Gastroesophageal sphincter (tissue), 3 donors: Measurements from ENCODE around the gene LBP.

Experiments used
- POLR2A ChIP-seq, 2 donors: fragments of 450-650 bp; IDR thresholded peaks; one replicate each; pipeline ENCODE4 v1.6.1; 2017; ENCODE audit warnings: antibody characterized with exemption in 2 of 2, mild to moderate bottlenecking in 2 of 2, moderate library complexity in 1 of 2
- TF ChIP-seq, protein P1 (sequence below), 4 experiments: fragments of 200-600 bp in 2 of 4; fragments of 450-650 bp in 2 of 4; sonication (generic) in 1 of 4; IDR thresholded peaks; one replicate each; pipeline ENCODE4 v1.5.1; 2017 to 2019; ENCODE audit warnings: antibody characterized with exemption in 4 of 4, mild to moderate bottlenecking in 2 of 4, moderate library complexity in 2 of 4

DNA sequence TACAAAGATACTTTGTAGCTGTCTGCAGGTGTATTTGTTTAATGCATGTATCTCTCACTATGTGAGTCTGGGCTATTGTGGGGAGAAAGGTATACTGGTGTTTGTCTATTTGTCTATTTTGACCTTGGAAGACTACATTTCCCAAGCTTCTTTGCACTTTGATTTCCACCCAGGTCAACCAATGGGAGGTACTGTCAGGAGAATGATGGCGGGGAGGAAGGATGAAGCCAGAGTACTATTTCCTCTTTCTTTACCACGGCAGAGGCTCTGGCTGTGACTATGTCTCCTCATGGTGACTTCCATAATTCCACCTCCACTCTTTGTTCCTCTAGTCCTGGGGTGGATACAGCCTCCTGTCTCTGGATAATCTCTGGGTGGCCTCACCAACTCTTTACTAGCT, 23.1 kb downstream of the LBP start:
- TF ChIP-seq, protein P1, sequence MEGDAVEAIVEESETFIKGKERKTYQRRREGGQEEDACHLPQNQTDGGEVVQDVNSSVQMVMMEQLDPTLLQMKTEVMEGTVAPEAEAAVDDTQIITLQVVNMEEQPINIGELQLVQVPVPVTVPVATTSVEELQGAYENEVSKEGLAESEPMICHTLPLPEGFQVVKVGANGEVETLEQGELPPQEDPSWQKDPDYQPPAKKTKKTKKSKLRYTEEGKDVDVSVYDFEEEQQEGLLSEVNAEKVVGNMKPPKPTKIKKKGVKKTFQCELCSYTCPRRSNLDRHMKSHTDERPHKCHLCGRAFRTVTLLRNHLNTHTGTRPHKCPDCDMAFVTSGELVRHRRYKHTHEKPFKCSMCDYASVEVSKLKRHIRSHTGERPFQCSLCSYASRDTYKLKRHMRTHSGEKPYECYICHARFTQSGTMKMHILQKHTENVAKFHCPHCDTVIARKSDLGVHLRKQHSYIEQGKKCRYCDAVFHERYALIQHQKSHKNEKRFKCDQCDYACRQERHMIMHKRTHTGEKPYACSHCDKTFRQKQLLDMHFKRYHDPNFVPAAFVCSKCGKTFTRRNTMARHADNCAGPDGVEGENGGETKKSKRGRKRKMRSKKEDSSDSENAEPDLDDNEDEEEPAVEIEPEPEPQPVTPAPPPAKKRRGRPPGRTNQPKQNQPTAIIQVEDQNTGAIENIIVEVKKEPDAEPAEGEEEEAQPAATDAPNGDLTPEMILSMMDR (IDR thresholded peaks at IDR 0.05), result no peak
- TF ChIP-seq POLR2A (IDR thresholded peaks at IDR 0.05), result no peak
